PFSK-1 (cell line): ENCODE data around the gene FAM149A.

Experiments
- FOXP2 ChIP-seq: optimal IDR thresholded peaks from 2 replicates; pipeline ENCODE3; 2011; ENCODE audit warnings: borderline replicate concordance, control low read depth, inconsistent platforms; ENCODE audit not compliant: insufficient read depth; ENCODE audit errors: extremely low read length, extremely low read depth
- POLR2AphosphoS5 ChIP-seq: IDR thresholded peaks from 2 replicates; pipeline ENCODE4 v1.6.1; 2012; ENCODE audit warnings: low read depth, mild to moderate bottlenecking, control low read depth, low read length, moderate library complexity
- SIN3A ChIP-seq: IDR thresholded peaks from 2 replicates; pipeline ENCODE4 v1.6.1; 2012; ENCODE audit warnings: mild to moderate bottlenecking, low read length, moderate library complexity, borderline replicate concordance; ENCODE audit not compliant: insufficient read depth
- TAF1 ChIP-seq: IDR thresholded peaks from 2 replicates; pipeline ENCODE4 v1.6.1; 2012; ENCODE audit warnings: low read length, control low read depth, borderline replicate concordance; ENCODE audit not compliant: insufficient read depth
- TF ChIP-seq, protein P1 (sequence below), 2 experiments: IDR thresholded peaks; 2 replicates each; pipeline versions ENCODE4 v1.6.1 to v1.8.0; 2011 to 2012; ENCODE audit warnings: low read depth in 2 of 2, low read length in 2 of 2, control low read depth in 1 of 2, inconsistent platforms in 1 of 2, mild to moderate bottlenecking in 1 of 2, moderate library complexity in 1 of 2; ENCODE audit not compliant: insufficient read depth in 1 of 2

Gene FAM149A

GRCh38 chr4:186102931-186103330 lies 1.6 kb upstream of the FAM149A start:
- TF ChIP-seq POLR2AphosphoS5 (no peak), FOXP2 (no peak), TAF1 (no peak), SIN3A (no peak)
- TF ChIP-seq, protein P1, sequence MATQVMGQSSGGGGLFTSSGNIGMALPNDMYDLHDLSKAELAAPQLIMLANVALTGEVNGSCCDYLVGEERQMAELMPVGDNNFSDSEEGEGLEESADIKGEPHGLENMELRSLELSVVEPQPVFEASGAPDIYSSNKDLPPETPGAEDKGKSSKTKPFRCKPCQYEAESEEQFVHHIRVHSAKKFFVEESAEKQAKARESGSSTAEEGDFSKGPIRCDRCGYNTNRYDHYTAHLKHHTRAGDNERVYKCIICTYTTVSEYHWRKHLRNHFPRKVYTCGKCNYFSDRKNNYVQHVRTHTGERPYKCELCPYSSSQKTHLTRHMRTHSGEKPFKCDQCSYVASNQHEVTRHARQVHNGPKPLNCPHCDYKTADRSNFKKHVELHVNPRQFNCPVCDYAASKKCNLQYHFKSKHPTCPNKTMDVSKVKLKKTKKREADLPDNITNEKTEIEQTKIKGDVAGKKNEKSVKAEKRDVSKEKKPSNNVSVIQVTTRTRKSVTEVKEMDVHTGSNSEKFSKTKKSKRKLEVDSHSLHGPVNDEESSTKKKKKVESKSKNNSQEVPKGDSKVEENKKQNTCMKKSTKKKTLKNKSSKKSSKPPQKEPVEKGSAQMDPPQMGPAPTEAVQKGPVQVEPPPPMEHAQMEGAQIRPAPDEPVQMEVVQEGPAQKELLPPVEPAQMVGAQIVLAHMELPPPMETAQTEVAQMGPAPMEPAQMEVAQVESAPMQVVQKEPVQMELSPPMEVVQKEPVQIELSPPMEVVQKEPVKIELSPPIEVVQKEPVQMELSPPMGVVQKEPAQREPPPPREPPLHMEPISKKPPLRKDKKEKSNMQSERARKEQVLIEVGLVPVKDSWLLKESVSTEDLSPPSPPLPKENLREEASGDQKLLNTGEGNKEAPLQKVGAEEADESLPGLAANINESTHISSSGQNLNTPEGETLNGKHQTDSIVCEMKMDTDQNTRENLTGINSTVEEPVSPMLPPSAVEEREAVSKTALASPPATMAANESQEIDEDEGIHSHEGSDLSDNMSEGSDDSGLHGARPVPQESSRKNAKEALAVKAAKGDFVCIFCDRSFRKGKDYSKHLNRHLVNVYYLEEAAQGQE (IDR thresholded peaks at IDR 0.05; ENCODE audit: insufficient read depth in 1 of 2, low read depth in 2 of 2, low read length in 2 of 2) = no peak

GRCh38 chr4:186104890-186105646 lies 564 bp downstream of the FAM149A start:
- TF ChIP-seq FOXP2 (no peak), SIN3A (no peak)

GRCh38 chr4:186105647-186106321 lies 1.3 kb downstream of the FAM149A start:
- TF ChIP-seq, protein P1 (IDR thresholded peaks at IDR 0.05; ENCODE audit: insufficient read depth in 1 of 2, low read depth in 2 of 2, low read length in 2 of 2) = no peak
- no peak for TF ChIP-seq SIN3A
- TF ChIP-seq POLR2AphosphoS5 = no peak

- TF ChIP-seq, protein P1 (IDR thresholded peaks at IDR 0.05; ENCODE audit: insufficient read depth in 1 of 2, low read depth in 2 of 2, low read length in 2 of 2) = no peak
- TF ChIP-seq POLR2AphosphoS5 (no peak), FOXP2 (no peak), SIN3A (no peak), TAF1 (no peak)
These were observed 3.4 kb downstream of the FAM149A start for GRCh38 chr4:186107947-186108346.

GRCh38 chr4:186108391-186108790 lies 3.9 kb downstream of the FAM149A start:
- TF ChIP-seq TAF1 (no peak), POLR2AphosphoS5 (no peak), SIN3A (no peak)
- TF ChIP-seq, protein P1 (IDR thresholded peaks at IDR 0.05; ENCODE audit: insufficient read depth in 1 of 2, low read depth in 2 of 2, low read length in 2 of 2) = no peak
